HG03354 (cell line): Measurements from ENCODE around the gene GAS6.
A peak's percentile ranks its signal among the peaks of the same experiment; 100 is the strongest.
"Not testable (repeated sequence)": the region's sequence is repeated elsewhere in the genome, so short reads cannot be mapped to it uniquely, and the experiment has no call there.

Source experiments
- ATAC-seq: cut with Tn5 transposase; IDR thresholded peaks from one replicate; pipeline ENCODE4 v1.9.1; 2021; ENCODE audit warnings: mild to moderate bottlenecking; ENCODE audit not compliant: unreplicated experiment, poor library complexity, severe bottlenecking

GAS6 gene

GRCh38 chr13:113826446-113826845, 37.4 kb downstream of the GAS6 start:
- not testable (repeated sequence) for ATAC-seq

GRCh38 chr13:113825841-113826240, 38.0 kb downstream of the GAS6 start:
- ATAC-seq = no peak

- no peak for ATAC-seq
These were observed 40.1 kb downstream of the GAS6 start for GRCh38 chr13:113823771-113824170.

- no peak for ATAC-seq
These were observed 40.7 kb downstream of the GAS6 start for GRCh38 chr13:113822956-113823744.

- ATAC-seq = no peak
These were observed 41.6 kb downstream of the GAS6 start for GRCh38 chr13:113822266-113822665.

GRCh38 chr13:113821847-113822246, 42.0 kb downstream of the GAS6 start:
- ATAC-seq = no peak

- no peak for ATAC-seq
These were observed 42.8 kb downstream of the GAS6 start for GRCh38 chr13:113820813-113821651.

- no peak for ATAC-seq
These were observed 43.9 kb downstream of the GAS6 start for GRCh38 chr13:113819731-113820715.

- no peak for ATAC-seq
These were observed 44.5 kb downstream of the GAS6 start for GRCh38 chr13:113819341-113819730.

GRCh38 chr13:113818700-113819295, 45.1 kb downstream of the GAS6 start:
- no peak for ATAC-seq

- no peak for ATAC-seq
These were observed 45.8 kb downstream of the GAS6 start for GRCh38 chr13:113817860-113818691.

- peak; percentile 59 for ATAC-seq
These were observed 46.7 kb downstream of the GAS6 start for GRCh38 chr13:113816946-113817859.

GRCh38 chr13:113816254-113816929, 47.5 kb downstream of the GAS6 start:
- ATAC-seq = no peak

GRCh38 chr13:113815151-113816058, 48.5 kb downstream of the GAS6 start:
- ATAC-seq = no peak

- no peak for ATAC-seq
These were observed 49.4 kb downstream of the GAS6 start for GRCh38 chr13:113814435-113814821.

- no peak for ATAC-seq
These were observed 50.0 kb downstream of the GAS6 start for GRCh38 chr13:113813749-113814434.
